DND-41 (cell line): Measurements from ENCODE around the gene PNKP.
A peak's percentile ranks its signal among the peaks of the same experiment; 100 is the strongest.

Experiments used
- ATAC-seq: fragments of 200-7000 bp; cut with Tn5 transposase; 3 replicates; pipeline ENCODE4 v1.9.1; 2021; ENCODE audit warnings: low read depth; ENCODE audit not compliant: insufficient read depth
- DNase-seq: peaks from one replicate; pipeline ENCODE4 v3.0.0-alpha.2; 2020
- H2AFZ ChIP-seq: 2 replicates; pipeline ENCODE4 v1.6.0; 2012; ENCODE audit warnings: low read depth, low read length
- H3K27ac ChIP-seq: 2 replicates; pipeline ENCODE4 v1.5.1; 2012; ENCODE audit warnings: low read length, inconsistent platforms
- H3K27me3 ChIP-seq: fragments of 200-600 bp; sonication (generic); 2 replicates; pipeline ENCODE4 v1.6.0; 2012; ENCODE audit warnings: low read length, mild to moderate bottlenecking, inconsistent platforms; ENCODE audit not compliant: insufficient read depth, poor library complexity
- H3K36me3 ChIP-seq: 2 replicates; pipeline ENCODE4 v1.5.1; 2012; ENCODE audit warnings: low read length, inconsistent platforms; ENCODE audit not compliant: insufficient read depth
- H3K4me1 ChIP-seq: 2 replicates; pipeline ENCODE4 v1.5.1; 2012; ENCODE audit warnings: mild to moderate bottlenecking, low read length; ENCODE audit not compliant: insufficient read depth
- H3K4me2 ChIP-seq: 2 replicates; pipeline ENCODE4 v1.6.0; 2012; ENCODE audit warnings: mild to moderate bottlenecking, moderate library complexity, low read length, inconsistent platforms; ENCODE audit not compliant: insufficient read depth
- H3K4me3 ChIP-seq, 2 experiments: fragments of 200-600 bp in 1 of 2; shearing (Covaris generic) in 1 of 2; 2 replicates each; pipeline ENCODE4 v1.5.1; 2012 to 2016; ENCODE audit warnings: inconsistent platforms in 2 of 2, low read length in 2 of 2, mild to moderate bottlenecking in 2 of 2, low read depth in 1 of 2, moderate library complexity in 1 of 2
- H3K79me2 ChIP-seq: 2 replicates; pipeline ENCODE4 v1.6.0; 2012; ENCODE audit warnings: low read length, inconsistent platforms; ENCODE audit not compliant: insufficient read depth
- H3K9ac ChIP-seq: 2 replicates; pipeline ENCODE4 v1.6.0; 2012; ENCODE audit warnings: low read depth, mild to moderate bottlenecking, inconsistent platforms, low read length, moderate library complexity
- H3K9me3 ChIP-seq: 2 replicates; pipeline ENCODE4 v1.5.1; 2012; ENCODE audit warnings: low read length, moderate library complexity, mild to moderate bottlenecking, inconsistent platforms; ENCODE audit not compliant: insufficient read depth, severe bottlenecking
- H4K20me1 ChIP-seq: 2 replicates; pipeline ENCODE4 v1.6.0; 2012; ENCODE audit warnings: low read length; ENCODE audit not compliant: insufficient read depth
- EZH2 ChIP-seq: IDR thresholded peaks from 3 replicates; pipeline ENCODE4 v1.6.1; 2012; ENCODE audit warnings: borderline replicate concordance, low read depth, mild to moderate bottlenecking, moderate library complexity, low read length, inconsistent platforms; ENCODE audit not compliant: severe bottlenecking
- TF ChIP-seq, protein P1 (sequence below): IDR thresholded peaks from 2 replicates; pipeline ENCODE4 v1.5.1; 2012; ENCODE audit warnings: borderline replicate concordance, low read length, moderate library complexity, mild to moderate bottlenecking; ENCODE audit not compliant: poor library complexity, severe bottlenecking; ENCODE audit errors: extremely low read depth

The PNKP gene

DNA sequence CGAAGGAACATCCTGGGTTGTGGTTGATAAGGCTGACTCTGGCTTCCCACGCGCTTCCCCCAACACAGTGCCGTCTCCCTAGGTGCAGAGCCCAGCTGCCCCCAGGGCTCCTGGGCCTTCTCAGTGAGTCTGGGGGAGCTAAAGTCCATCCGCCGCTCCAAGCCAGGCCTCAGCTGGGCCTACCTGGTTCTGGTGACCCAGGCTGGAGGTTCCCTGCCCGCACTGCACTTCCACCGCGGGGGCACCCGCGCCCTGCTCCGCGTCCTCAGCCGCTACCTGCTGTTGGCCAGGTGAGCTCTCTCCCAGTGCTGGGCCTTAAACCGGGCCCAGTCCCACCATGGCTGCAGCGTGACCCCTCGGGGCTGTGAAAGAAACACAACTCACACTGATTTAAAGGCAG, 13.8 kb upstream of the PNKP start:
- Histone ChIP-seq H3K4me1 (peaks cover 18% of the 10 kb centered on the region), H3K27ac (no peak overlapping the region), H3K4me2 (no peak overlapping the region), H3K79me2 (peaks cover 15% of the 10 kb centered on the region), H3K36me3 (peaks cover 61% of the 10 kb centered on the region), H3K4me3 (no peak overlapping the region), H3K27me3 (no peaks in the 10 kb centered on the region), H2AFZ (no peak overlapping the region), H3K9me3 (no peaks in the 10 kb centered on the region), H4K20me1 (no peaks in the 10 kb centered on the region; the same call in 1 of the 2 replicates), H3K9ac (no peak overlapping the region)
- DNase-seq (no peak), ATAC-seq (no peak)
- TF ChIP-seq EZH2: no peak
- TF ChIP-seq, protein P1, sequence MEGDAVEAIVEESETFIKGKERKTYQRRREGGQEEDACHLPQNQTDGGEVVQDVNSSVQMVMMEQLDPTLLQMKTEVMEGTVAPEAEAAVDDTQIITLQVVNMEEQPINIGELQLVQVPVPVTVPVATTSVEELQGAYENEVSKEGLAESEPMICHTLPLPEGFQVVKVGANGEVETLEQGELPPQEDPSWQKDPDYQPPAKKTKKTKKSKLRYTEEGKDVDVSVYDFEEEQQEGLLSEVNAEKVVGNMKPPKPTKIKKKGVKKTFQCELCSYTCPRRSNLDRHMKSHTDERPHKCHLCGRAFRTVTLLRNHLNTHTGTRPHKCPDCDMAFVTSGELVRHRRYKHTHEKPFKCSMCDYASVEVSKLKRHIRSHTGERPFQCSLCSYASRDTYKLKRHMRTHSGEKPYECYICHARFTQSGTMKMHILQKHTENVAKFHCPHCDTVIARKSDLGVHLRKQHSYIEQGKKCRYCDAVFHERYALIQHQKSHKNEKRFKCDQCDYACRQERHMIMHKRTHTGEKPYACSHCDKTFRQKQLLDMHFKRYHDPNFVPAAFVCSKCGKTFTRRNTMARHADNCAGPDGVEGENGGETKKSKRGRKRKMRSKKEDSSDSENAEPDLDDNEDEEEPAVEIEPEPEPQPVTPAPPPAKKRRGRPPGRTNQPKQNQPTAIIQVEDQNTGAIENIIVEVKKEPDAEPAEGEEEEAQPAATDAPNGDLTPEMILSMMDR: no peak

DNA sequence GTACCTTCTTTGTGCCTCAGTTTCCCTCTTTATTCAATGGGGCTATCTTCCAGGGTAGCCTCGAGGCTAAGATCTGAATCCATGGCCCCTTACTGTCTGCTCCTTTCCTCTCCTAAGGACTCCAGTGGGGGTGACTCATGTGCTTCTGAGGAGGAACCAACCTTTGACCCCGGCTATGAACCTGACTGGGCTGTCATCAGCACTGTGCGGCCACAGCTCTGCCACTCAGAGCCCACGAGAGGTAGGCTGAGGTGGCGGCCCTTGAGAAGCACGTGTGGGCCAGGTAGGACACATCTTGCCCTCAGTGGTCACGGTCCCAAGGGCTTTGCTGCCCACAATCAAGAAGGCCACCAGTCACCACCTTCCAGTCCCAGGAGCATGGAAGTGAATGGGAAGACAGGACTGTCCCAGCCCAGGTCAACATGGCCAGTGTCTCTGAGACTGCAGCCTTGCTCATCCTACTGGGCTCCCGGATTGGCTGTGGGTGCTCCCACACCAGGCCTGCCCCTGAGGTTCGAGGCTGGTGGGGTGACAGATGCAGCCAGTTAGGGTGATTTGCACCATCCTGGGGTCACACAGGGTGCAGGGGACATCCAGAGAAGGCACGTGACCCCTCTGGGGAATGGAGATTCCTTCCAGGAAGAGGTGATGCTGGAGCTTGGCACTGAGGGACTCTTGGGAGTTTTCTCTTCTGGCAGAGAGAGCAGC, 12.9 kb upstream of the PNKP start:
- Histone ChIP-seq H3K4me1 (peaks cover 24% of the 10 kb centered on the region), H2AFZ (no peak overlapping the region), H3K4me2 (no peak overlapping the region), H3K36me3 (peaks cover 61% of the 10 kb centered on the region), H3K79me2 (peaks cover 24% of the 10 kb centered on the region), H3K9ac (no peak overlapping the region), H3K4me3 (no peak overlapping the region), H3K27me3 (no peaks in the 10 kb centered on the region), H3K27ac (no peak overlapping the region), H3K9me3 (no peaks in the 10 kb centered on the region), H4K20me1 (no peaks in the 10 kb centered on the region; the same call in 1 of the 2 replicates)
- no peak for ATAC-seq
- no peak for DNase-seq
- TF ChIP-seq, protein P1: no peak
- TF ChIP-seq EZH2: no peak

DNA sequence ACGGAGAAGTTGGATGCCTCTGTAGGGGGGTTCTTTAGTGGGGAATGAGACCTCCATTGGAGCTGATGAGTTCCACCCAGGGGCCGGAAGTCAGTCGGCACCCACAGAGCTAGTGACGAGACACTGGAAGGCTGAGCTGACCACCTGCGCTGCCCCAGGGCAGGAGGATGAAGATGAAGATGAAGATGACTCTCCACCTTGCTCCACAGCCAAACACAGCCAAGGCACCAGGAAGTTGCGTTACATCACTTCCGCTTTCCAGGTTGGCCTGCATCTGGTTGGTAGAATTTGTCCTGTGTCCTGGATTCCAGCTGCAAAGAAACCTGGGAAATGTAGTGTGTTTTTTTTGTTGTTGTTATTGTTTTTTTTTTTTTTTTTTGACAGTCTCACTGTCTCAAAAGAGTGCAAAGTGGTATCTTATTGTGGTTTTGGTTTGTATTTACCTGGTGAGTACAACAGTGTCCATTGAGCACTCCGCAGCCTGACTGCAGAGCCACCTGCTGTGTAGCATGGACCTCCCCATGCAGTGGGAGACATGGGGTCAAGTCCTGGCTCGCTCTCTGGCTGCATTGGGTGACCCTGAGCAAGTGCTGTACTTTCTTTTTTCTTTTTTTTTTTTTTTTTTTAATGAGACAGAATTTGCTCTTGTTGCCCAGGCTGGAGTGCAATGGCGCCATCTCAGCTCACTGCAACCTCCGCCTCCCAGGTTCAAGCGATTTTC, 12.0 kb upstream of the PNKP start:
- no peak overlapping the region for H3K9ac ChIP-seq
- H3K9me3 ChIP-seq: no peaks in the 10 kb centered on the region
- no peak for ATAC-seq
- no peaks in the 10 kb centered on the region for H3K27me3 ChIP-seq
- peaks cover 59% of the 10 kb centered on the region for H3K36me3 ChIP-seq
- DNase-seq: no peak
- H3K4me1 ChIP-seq: peaks cover 33% of the 10 kb centered on the region
- H3K4me3 ChIP-seq: no peak overlapping the region
- H4K20me1 ChIP-seq: no peaks in the 10 kb centered on the region; the same call in 1 of the 2 replicates
- H3K27ac ChIP-seq: no peak overlapping the region
- TF ChIP-seq, protein P1: no peak
- TF ChIP-seq EZH2: no peak
- no peak overlapping the region for H2AFZ ChIP-seq
- H3K79me2 ChIP-seq: peaks cover 33% of the 10 kb centered on the region
- peak overlapping the region; percentile 98 for H3K4me2 ChIP-seq
